SK-N-SH (cell line): ENCODE data around the gene TEKT2. TPM values are rescaled to one million over a fixed set of nuclear protein-coding genes. Genes with fewer than 3 reads are reported as not detected.
A peak's percentile ranks its signal among the peaks of the same experiment; 100 is the strongest.

Experiments
- CTCF ChIA-PET: fragments of 300-600, 350-600 bp; formaldehyde crosslinking; extraction: SDS; loops from one replicate; lab custom pipeline; 2021; lab: Yijun Ruan, JAX
- POLR2A ChIA-PET: fragments of 350-600 bp; sonication (Branson Sonifier 250); formaldehyde crosslinking; extraction: SDS; loops from one replicate; lab custom pipeline; 2020; ENCODE audit warnings: antibody characterized with exemption, inconsistent platforms; lab: Yijun Ruan, JAX
- DNase-seq: peaks from one replicate; pipeline ENCODE4 v3.0.0; 2012
- H2AFZ ChIP-seq: fragments of 200-600 bp; sonication (generic); 2 replicates; pipeline ENCODE4 v1.8.1; 2016; ENCODE audit warnings: antibody characterized with exemption, mild to moderate bottlenecking, low read depth
- H3F3A ChIP-seq: fragments of 200-600 bp; sonication (generic); replicated peaks from 2 replicates; pipeline ENCODE3; 2016; ENCODE audit warnings: antibody characterized with exemption, mild to moderate bottlenecking; ENCODE audit not compliant: insufficient read depth
- H3K27ac ChIP-seq, 2 experiments: fragments of 200-500 bp in 1 of 2; fragments of 200-600 bp in 1 of 2; sonication (Bioruptor generic) in 1 of 2; sonication (generic), shearing (Covaris generic) in 1 of 2; 2 replicates each; pipeline versions ENCODE4 v1.5.1 to v1.6.1; 2014 to 2016; ENCODE audit warnings: low read depth in 2 of 2, inconsistent platforms in 1 of 2, low read length in 1 of 2, mild to moderate bottlenecking in 1 of 2, mixed read lengths in 1 of 2
- H3K27me3 ChIP-seq: fragments of 200-600 bp; sonication (generic), shearing (Covaris generic); 2 replicates; pipeline ENCODE4 v1.6.1; 2016; ENCODE audit warnings: mixed run types; ENCODE audit not compliant: insufficient read depth
- H3K36me3 ChIP-seq, 2 experiments: fragments of 200-500 bp in 1 of 2; fragments of 200-600 bp in 1 of 2; sonication (Bioruptor generic) in 1 of 2; sonication (generic) in 1 of 2; replicated peaks in 1 of 2; 2 replicates each; pipeline versions ENCODE3 to v1.5.1; 2014 to 2016; ENCODE audit warnings: low read length in 1 of 2, mild to moderate bottlenecking in 1 of 2; ENCODE audit not compliant: insufficient read depth in 2 of 2, control insufficient read depth in 1 of 2
- H3K4me1 ChIP-seq, 2 experiments: fragments of 200-500 bp in 1 of 2; fragments of 200-600 bp in 1 of 2; sonication (Bioruptor generic) in 1 of 2; sonication (generic), shearing (Covaris generic) in 1 of 2; 2 replicates each; pipeline versions ENCODE4 v1.5.1 to v1.6.1; 2014 to 2016; ENCODE audit warnings: low read depth in 1 of 2, low read length in 1 of 2, mixed run types in 1 of 2; ENCODE audit not compliant: insufficient read depth in 2 of 2, control insufficient read depth in 1 of 2
- H3K4me2 ChIP-seq: fragments of 200-600 bp; sonication (generic), shearing (Covaris generic); 2 replicates; pipeline ENCODE4 v1.6.1; 2017; ENCODE audit warnings: mixed run types
- H3K4me3 ChIP-seq, 2 experiments: fragments of 200-500 bp in 1 of 2; fragments of 200-600 bp in 1 of 2; sonication (Bioruptor generic) in 1 of 2; sonication (generic), shearing (Covaris generic) in 1 of 2; 2 replicates each; pipeline versions ENCODE4 v1.5.1 to v1.8.1; 2014 to 2016; ENCODE audit warnings: low read depth in 2 of 2, inconsistent platforms in 1 of 2, low read length in 1 of 2, mild to moderate bottlenecking in 1 of 2, mixed read lengths in 1 of 2, moderate library complexity in 1 of 2
- H3K79me2 ChIP-seq: fragments of 200-600 bp; sonication (generic); 2 replicates; pipeline ENCODE4 v1.8.1; 2017; ENCODE audit warnings: mild to moderate bottlenecking; ENCODE audit not compliant: insufficient read depth
- H3K9ac ChIP-seq: fragments of 200-600 bp; sonication (generic); 2 replicates; pipeline ENCODE4 v1.6.1; 2017; ENCODE audit warnings: mixed run types
- H3K9me2 ChIP-seq: fragments of 200-600 bp; sonication (generic); 2 replicates; pipeline ENCODE4 v1.6.1; 2017; ENCODE audit warnings: mixed run types
- H3K9me3 ChIP-seq: fragments of 200-600 bp; sonication (generic); 2 replicates; pipeline ENCODE4 v1.6.1; 2017; ENCODE audit warnings: mixed run types, mild to moderate bottlenecking, moderate library complexity
- H4K20me1 ChIP-seq: fragments of 200-600 bp; sonication (generic); 2 replicates; pipeline ENCODE4 v1.6.1; 2017; ENCODE audit warnings: mild to moderate bottlenecking, mixed run types; ENCODE audit not compliant: insufficient read depth
- CTCF ChIP-seq: fragments of 200-600 bp; sonication (generic); IDR thresholded peaks from 2 replicates; pipeline ENCODE4 v1.6.1; 2017; ENCODE audit warnings: antibody characterized with exemption, mild to moderate bottlenecking, moderate library complexity
- ELF1 ChIP-seq: IDR thresholded peaks from 2 replicates; pipeline ENCODE4 v1.4.0; 2012
- EP300 ChIP-seq, 2 experiments: IDR thresholded peaks; 2 replicates each; pipeline versions ENCODE4 v1.4.0 to v1.6.1; 2012; ENCODE audit warnings: borderline replicate concordance in 1 of 2, low read depth in 1 of 2, low read length in 1 of 2
- FOXJ3 ChIP-seq: sonication (generic); formaldehyde crosslinking; IDR thresholded peaks from 2 replicates; pipeline ENCODE4 v1.5.1; 2020; ENCODE audit warnings: mild to moderate bottlenecking, missing genetic modification reagents
- FOXM1 ChIP-seq: IDR thresholded peaks from 2 replicates; pipeline ENCODE4 v1.4.0; 2012; ENCODE audit warnings: low read depth, mild to moderate bottlenecking
- GABPA ChIP-seq: IDR thresholded peaks from 2 replicates; pipeline ENCODE4 v1.4.0; 2012; ENCODE audit warnings: low read depth, mild to moderate bottlenecking
- GATA2 ChIP-seq: sonication (generic); formaldehyde crosslinking; IDR thresholded peaks from 2 replicates; pipeline ENCODE4 v1.5.0; 2020; ENCODE audit warnings: mild to moderate bottlenecking, missing genetic modification reagents
- NFIC ChIP-seq: IDR thresholded peaks from 2 replicates; pipeline ENCODE4 v1.4.0; 2012; ENCODE audit warnings: borderline replicate concordance
- SMC3 ChIP-seq: IDR thresholded peaks from 2 replicates; pipeline ENCODE4 v1.6.1; 2012; ENCODE audit warnings: low read depth, low read length, improper control_type of control experiment
- TAF1 ChIP-seq: IDR thresholded peaks from 2 replicates; pipeline ENCODE4 v1.6.1; 2012; ENCODE audit warnings: low read depth, mild to moderate bottlenecking, low read length, moderate library complexity, borderline replicate concordance
- TCF12 ChIP-seq: IDR thresholded peaks from 2 replicates; pipeline ENCODE4 v1.4.0; 2012
- YY1 ChIP-seq: IDR thresholded peaks from 2 replicates; pipeline ENCODE4 v1.4.0; 2012; ENCODE audit warnings: low read depth, mild to moderate bottlenecking
- WGBS: methylation state at CpG from one replicate; pipeline ENCODE4 v1.1.6; 2017; ENCODE audit warnings: low lambda C conversion rate; 5-methylcytosine and 5-hydroxymethylcytosine counted together
- polyA plus RNA-seq, 3 experiments: library from polyadenylated mRNA; depleted of rRNA; stranded (reverse); fragments of >200 nt; gene quantifications; 2 replicates each; pipeline ENCODE4 v1.2.3, GENCODE V29; 2012
- TF ChIP-seq, protein P1 (sequence below): fragments of 150-350 bp; IDR thresholded peaks from 2 replicates; pipeline ENCODE4 v1.6.1; 2016; ENCODE audit warnings: mild to moderate bottlenecking, low read depth, low read length
- TF ChIP-seq, protein P2 (sequence below): IDR thresholded peaks from 2 replicates; pipeline ENCODE4; 2012
- TF ChIP-seq, protein P3 (sequence below): fragments of 150-350 bp; IDR thresholded peaks from 2 replicates; pipeline ENCODE4 v1.6.1; 2017; ENCODE audit warnings: antibody characterized with exemption, low read length, low read depth, borderline replicate concordance

The TEKT2 gene
- polyA plus RNA-seq, 1 of the 3 experiments (the other 2 are of a cell fraction), result 1.2 TPM

- no peak for TF ChIP-seq TAF1
- TF ChIP-seq TCF12, result no peak
- TF ChIP-seq NFIC, result no peak
- TF ChIP-seq, protein P1, sequence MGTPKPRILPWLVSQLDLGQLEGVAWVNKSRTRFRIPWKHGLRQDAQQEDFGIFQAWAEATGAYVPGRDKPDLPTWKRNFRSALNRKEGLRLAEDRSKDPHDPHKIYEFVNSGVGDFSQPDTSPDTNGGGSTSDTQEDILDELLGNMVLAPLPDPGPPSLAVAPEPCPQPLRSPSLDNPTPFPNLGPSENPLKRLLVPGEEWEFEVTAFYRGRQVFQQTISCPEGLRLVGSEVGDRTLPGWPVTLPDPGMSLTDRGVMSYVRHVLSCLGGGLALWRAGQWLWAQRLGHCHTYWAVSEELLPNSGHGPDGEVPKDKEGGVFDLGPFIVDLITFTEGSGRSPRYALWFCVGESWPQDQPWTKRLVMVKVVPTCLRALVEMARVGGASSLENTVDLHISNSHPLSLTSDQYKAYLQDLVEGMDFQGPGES, result no peak
- no peak for TF ChIP-seq FOXM1
- TF ChIP-seq, protein P2, sequence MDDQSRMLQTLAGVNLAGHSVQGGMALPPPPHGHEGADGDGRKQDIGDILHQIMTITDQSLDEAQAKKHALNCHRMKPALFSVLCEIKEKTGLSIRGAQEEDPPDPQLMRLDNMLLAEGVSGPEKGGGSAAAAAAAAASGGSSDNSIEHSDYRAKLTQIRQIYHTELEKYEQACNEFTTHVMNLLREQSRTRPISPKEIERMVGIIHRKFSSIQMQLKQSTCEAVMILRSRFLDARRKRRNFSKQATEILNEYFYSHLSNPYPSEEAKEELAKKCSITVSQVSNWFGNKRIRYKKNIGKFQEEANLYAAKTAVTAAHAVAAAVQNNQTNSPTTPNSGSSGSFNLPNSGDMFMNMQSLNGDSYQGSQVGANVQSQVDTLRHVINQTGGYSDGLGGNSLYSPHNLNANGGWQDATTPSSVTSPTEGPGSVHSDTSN, result no peak
- TF ChIP-seq SMC3, result peak; percentile 98
Observed at GRCh38 chr1:36099681-36100341, 15.9 kb downstream of the TEKT2 start (continued).

DNA sequence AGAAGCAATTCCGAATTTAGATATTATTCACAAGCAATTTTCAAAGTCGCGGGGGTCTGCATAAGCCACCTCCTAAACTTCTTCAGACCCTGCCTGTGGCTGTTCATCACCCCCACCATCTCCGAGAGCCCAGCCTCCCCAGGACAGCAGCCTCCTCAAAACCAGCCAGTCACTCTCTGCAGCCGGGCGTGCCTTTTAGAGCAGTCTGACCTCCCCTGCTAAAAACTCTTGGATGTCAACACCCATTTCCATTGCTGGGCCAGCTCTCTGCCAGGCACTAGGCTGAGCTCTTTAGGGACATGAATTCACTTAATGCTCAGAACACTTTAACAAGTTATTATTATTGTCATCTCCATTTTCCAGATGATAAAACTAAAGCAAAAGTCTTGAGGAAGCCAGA is 16.5 kb downstream of the TEKT2 start:
- Histone ChIP-seq H3K4me2 (no peak overlapping the region), H3K4me3 (no peak overlapping the region), H3K36me3 (peaks cover 0 to 15% of the 10 kb centered on the region in 2 experiments), H3K27me3 (no peaks in the 10 kb centered on the region), H3K27ac (no peak overlapping the region), H4K20me1 (no peaks in the 10 kb centered on the region), H3K4me1 (peaks cover 0 to 33% of the 10 kb centered on the region in 2 experiments; a peak in 2 of 4 replicates)
- 86% methylated on average over 5 of the region's 6 CpGs for WGBS
- TF ChIP-seq GATA2 (CRISPR knock-in tag) (no peak), EP300 (IDR thresholded peaks at IDR 0.05; ENCODE audit: borderline replicate concordance in 1 of 2, low read depth in 1 of 2, low read length in 1 of 2) (no peak), FOXM1 (no peak), CTCF (no peak), TCF12 (no peak), YY1 (no peak), FOXJ3 (no peak), ELF1 (no peak), NFIC (no peak), GABPA (no peak)
- TF ChIP-seq, protein P3, sequence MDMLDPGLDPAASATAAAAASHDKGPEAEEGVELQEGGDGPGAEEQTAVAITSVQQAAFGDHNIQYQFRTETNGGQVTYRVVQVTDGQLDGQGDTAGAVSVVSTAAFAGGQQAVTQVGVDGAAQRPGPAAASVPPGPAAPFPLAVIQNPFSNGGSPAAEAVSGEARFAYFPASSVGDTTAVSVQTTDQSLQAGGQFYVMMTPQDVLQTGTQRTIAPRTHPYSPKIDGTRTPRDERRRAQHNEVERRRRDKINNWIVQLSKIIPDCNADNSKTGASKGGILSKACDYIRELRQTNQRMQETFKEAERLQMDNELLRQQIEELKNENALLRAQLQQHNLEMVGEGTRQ, result no peak
- TF ChIP-seq, all 33 proteins: peak for 0
- Histone ChIP-seq H2AFZ (no peak overlapping the region), H3K9me2 (no peaks in the 10 kb centered on the region), H3F3A (peaks cover 4% of the 10 kb centered on the region), H3K79me2 (no peaks in the 10 kb centered on the region), H3K9ac (no peak overlapping the region), H3K9me3 (no peaks in the 10 kb centered on the region)
- CTCF ChIA-PET, result interaction anchor here (0.6 to 32.6 kb wide), 16 partner anchors 9 to 186 kb away, joined by 3 to 700 read pairs (median 4); partner anchors contain the start of genes AGO3, TEKT2 and TRAPPC3
- no peak for DNase-seq
- POLR2A ChIA-PET, result no interaction called here
